ENCODE results near the gene CTIF.

The CTIF gene

DNA sequence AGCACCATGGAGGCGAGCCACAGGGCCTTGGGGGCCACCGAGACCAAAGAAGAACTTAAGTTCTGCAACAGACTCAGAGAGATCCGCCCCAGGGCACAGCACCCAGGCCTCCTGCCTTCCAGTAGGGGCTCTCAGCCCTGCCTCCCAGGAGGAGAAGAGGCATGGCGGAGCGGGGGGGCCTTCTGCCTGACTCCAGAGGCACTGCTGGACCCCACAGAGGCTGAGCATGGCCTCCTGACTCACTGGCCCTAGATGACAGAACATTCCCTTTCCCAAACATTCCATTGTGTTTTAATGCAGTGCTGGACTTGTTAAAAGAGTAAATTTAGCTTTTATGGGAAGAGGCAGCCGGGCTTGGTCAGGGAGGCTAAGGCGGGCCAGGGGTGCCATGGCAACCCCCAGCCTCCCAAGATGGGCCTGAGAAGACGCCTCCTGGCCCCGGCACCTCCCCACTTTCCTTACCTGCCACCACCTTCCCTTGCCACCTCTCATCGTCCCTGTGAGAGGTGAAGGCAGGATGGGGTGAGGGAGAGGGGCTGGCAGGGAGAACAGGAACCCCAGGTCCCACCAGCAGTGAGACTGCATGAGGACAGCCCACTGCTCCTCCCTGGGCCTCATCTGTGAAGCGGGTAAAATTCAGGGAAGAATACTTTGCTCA lies 346.6 kb downstream of the CTIF start:
- no peak for DNase-seq (ENCODE audit: low read depth, low spot score)

- DNase-seq (ENCODE audit: low read depth, low spot score) = no peak
Observed at GRCh38 chr18:48885924-48886400, 347.1 kb downstream of the CTIF start.

- no peak for DNase-seq (ENCODE audit: low read depth, low spot score)
Observed at GRCh38 chr18:48886520-48887293, 347.9 kb downstream of the CTIF start.

GRCh38 chr18:48887294-48887904 lies 348.6 kb downstream of the CTIF start:
- no peak for DNase-seq (ENCODE audit: low read depth, low spot score)

DNA sequence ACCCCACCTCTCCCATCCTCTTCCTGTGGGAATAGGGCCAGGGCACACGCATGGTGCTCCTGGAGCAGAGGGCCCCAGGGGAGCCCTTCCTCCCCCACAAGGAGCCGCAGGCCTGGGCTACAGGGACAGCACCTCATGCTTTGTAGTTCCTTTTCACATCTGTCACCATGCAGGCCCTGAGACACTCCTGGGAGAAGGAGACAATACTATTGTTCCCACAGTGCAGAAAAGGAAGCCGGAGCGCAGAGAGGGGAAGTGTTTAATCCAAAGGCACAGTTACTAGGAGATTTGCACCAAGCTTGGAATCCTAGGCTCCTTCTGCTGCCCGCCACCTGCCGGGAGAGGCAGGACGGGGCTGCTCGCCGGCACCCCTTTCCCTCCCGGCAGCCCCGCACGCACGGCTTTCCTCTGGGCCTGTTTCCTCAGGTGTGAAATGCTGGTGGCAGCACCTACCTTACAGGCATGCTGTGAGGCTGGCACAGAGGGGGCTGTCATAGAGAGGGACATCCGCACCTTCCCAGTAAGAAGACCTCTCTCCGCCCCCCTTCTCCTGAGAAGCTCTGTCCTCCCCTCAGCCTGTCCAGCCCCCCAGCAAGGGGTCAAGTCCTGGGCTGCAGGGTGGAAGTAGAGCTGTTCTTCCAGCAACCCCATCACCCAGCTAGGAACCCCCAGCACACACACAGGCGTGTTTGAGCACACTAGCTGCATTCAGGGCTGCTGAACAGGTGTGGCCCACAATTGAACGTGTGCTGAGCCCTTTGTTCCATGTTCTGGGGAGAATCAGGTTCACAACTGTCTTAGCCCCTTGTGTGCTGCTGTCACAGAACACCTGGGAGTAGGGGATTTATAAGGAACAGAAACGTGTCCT lies 349.3 kb downstream of the CTIF start:
- DNase-seq (ENCODE audit: low read depth, low spot score) = no peak

- DNase-seq (ENCODE audit: low read depth, low spot score) = no peak
Observed at GRCh38 chr18:48888773-48889080, 349.9 kb downstream of the CTIF start.

DNA sequence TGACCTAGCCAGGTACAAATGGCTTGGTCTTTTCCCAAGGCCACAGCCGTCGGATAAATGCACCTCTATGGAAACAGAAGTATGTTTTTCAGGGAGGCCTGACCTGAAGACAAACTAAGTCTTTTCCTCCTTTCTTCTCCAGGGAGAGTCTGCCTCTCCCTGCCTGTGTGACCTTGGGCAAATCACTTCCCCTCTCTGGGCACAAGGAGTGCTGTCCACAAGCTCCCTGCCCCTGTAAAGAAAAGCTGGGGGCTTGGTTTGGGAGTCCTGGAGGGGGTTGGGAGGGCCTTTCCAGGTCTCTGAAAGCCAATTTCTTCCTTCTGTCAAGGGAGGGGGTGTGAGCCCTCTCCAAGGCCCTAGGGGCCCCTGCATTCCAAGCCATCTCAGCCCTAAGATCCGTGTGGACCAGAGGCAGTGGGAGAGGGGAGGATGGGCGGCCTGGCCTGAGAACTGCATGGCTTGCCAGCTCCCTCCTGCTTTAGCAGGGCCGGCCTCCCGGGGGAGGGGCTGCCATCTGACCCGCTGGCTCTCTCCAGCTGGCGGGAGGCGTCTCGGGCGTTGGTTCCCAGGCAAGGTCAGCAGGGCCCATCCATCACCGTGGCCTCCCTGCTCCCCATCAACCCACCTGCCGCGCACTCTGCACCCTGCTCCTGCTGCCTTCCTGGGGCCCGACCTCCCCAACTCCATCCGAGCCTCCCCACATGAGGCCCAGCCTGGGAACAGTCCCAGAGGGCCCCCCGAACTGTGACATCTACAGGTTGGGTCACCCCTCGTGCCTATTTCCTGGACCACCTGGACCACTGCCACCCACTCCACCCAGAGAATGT lies 350.5 kb downstream of the CTIF start:
- no peak for DNase-seq (ENCODE audit: low read depth, low spot score)

DNA sequence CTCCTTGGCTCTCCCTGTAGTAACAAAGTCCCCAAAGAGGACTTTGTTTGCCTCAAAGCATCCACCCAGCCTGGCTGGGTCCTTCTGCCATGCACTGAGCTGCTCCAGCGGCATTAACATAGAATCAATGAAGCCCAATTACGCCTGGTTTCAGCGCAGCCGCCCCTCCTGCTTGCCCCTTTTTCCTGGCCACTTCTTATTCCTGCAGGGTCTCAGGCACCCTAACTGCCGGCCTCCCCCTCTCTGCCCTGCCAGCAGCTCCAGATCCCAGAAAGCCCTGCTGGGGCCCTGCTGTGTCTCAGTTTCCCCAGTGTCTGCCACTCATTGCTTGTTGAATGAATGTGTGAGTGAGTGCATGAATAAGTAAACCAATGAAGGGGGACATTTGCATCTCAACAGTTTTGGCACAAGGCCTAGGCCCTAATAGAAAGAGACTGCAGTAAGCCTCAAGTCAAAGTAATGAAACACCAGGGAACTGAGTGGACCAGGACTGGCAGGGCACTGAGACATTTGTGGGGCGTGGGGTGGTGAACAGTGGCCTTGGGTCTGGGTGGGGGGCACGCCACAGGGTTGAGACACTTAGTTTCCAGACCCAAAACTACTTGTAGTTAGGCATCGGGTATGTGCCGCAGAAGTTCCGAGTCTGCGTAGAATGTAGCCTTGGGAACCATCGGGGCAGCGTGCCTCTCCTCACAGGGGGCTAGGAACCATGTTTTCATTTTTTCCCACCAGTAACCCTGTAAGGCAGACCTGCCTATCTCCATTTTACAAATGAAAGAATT lies 351.3 kb downstream of the CTIF start:
- DNase-seq (ENCODE audit: low read depth, low spot score) = no peak

DNA sequence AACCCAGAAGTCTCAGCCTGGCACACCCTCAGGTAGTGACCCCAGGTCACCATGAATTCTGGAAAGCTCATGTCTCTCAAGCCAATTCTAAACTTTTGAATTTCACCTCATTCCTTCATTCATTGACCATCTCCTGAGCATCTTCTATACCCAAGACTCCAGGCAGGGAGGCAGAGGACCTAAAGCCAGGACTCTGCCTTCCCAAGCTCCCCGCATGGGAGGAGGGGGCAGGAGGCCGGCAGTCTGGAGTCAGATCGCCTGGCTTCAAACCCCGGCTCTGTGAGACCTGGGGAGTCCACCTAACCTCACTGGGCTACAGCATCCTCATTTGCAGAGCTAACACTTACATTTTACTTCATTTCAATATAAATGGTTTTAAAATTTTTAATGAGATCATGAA lies 352.9 kb downstream of the CTIF start:
- DNase-seq (ENCODE audit: low read depth, low spot score) = no peak

DNA sequence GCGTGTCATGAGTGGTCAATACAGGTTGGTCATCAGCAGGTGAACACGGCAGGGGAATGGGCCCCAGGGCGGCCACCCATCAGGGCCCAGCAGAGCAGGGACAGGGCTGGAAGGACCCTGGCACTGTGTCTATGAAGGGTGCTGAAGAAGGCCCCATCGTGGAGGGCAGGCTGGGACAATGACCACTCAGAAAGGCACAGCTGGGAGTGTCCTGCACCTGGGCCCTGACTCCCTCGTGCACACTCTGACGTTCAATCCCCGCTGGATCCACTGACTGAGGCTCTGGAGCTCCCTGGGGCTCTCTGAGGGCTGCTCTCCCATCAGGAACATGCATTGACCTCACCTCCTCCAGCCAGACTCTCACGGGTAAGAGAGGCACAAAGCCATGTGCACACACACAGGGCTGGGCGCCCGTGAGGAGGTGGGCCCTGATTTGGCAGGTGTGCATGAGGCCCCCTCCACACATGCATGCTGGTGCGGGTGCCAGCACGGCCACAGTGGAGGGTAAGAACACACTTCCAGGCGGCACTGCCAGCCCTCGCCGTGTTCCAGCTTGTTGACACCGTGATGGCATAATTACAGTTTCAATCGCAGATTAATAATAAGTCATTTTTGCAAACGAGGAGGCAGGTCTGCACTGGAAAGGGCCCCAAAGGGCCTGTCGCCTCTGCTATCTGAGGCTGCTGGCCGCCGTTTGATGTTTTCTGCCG lies 353.5 kb downstream of the CTIF start:
- DNase-seq (ENCODE audit: low read depth, low spot score) = no peak

DNA sequence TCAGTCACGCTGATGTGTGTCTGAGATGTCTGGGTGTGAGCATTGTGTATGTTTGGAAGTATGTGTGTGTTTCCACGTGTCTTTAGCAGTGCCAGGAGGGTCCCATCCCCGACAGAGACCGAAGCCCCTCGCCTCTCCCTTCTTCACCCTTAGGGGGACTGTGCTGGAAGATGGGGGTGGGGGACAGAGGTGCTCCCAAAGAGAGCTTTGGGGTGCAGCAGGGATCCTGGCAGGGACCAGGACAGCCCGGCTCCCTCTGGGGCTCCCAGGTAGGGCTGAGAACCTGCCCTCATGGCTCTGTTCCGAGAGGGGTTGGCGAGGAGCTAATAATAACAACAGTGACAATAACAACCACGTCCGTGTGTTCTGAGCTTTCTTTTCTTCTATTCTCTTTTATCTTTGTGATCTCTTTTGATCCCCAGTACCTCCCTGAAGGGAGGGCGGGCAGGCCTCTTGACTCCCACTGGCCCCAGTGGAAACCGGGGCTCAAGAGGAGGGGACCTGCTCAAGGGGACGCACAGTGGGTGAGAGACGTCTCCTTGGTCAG lies 354.3 kb downstream of the CTIF start:
- DNase-seq (ENCODE audit: low read depth, low spot score) = no peak

DNA sequence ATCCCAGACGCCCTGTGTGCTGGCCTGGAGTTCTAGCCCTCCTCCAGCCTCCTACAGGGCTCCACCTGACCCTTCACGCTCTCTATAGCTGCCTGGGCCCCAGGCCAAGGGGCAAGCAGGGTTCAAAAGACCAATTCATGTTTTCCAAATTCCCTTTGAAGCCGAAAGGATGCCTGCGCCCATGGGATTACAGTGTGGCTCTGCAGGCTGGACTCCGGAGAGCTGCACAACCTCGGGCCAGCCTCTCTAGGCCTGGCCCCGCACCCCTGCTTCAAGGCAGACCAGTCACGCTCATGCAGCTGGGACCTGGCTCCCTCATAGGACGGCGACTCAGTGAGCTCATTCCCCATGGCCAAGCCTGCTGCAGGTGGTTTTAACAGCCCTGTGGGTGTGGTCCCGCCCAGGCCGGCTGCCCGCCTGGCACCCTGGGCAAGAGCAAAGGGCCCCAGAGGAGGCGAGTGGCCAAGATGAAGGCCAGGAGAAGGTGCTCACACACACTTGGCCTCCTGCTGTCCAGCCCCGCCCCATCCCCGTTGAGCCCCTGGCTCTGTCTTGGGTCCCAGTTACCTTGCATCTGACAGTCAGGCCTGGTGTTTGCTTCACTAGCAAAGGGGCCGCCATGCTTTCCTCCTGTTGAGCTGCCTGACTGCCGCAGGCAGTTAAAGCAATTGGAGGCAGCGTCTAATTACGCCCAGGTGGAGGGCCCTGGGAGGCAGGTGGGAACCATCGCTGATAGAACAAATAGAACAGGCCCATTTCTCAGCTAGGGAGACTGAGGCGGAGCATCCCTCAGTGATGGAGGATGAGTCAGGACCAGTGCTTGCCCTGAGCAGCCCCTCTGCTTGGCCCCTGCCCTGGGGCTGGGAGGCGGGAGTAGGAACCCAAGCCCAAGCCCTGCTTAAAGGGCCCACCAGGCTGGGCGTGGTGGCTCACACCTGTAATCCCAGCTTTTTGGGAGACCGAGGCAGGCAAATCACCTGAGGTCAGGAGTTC lies 355.1 kb downstream of the CTIF start:
- no peak for DNase-seq (ENCODE audit: low read depth, low spot score)

- no peak for DNase-seq (ENCODE audit: low read depth, low spot score)
Observed at GRCh38 chr18:48894799-48895346, 356.0 kb downstream of the CTIF start.

GRCh38 chr18:48896326-48896874 lies 357.6 kb downstream of the CTIF start:
- no peak for DNase-seq (ENCODE audit: low read depth, low spot score)

DNA sequence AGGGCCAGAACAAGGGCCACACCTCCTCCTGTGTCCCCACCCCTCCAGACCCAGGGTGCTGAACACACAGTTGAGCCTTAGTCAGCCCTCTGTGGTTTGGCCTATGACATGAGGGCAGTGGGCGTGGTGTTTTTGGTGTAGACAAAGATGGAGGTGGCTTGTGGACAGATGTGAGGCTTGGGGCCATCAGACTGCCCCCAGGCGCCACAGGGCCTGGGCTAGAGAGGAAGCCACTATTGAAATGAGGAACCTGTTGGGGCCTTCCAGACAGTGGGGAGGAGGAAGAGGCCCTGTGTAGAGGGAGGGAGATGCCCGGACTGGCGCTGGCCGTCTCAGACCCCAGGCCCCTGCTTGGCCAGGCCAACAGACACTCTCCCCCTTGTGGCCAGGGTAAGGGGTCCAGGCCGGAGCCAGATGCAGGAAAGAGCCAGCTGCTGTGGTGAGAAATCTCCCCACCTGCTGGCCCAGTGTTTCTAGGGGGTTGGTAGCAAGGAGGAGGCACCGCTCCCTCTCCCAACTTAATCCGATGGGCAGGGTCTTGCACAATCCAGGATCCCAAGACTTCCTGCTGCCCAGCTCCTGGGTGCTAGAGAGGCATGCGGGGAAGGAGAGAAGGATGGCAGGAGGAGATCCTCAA lies 358.2 kb downstream of the CTIF start:
- no peak for DNase-seq (ENCODE audit: low read depth, low spot score)

DNA sequence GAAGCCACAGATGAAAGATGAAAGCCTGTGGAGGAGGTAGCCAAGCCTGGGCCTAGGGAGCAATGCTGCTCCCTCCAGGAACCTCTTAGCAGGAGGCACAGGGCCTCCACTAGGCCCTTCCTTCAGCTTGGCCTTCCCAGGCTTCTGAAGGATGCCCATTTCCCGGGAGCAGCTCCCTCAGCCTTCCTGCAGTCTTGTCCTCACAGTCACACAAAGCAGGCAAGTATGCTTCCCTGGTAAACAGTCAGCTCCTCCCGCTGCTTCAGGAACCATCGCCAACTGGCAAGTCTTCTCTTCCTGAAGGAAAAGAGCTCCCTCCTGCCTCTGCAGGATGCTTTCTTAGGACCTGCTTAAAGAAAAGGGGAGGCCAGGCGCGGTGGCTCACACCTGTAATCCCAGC lies 358.7 kb downstream of the CTIF start:
- DNase-seq (ENCODE audit: low read depth, low spot score) = no peak

GRCh38 chr18:48898521-48898920 lies 359.7 kb downstream of the CTIF start:
- DNase-seq (ENCODE audit: low read depth, low spot score) = no peak

All from activated CD4-positive, CD25-positive, alpha-beta regulatory T cell treated with anti-CD3 and anti-CD28 coated beads, Interleukin-2, amount 50 U/mL, for 16 hours (primary cell).